GM21390 (cell line): ENCODE measurements around the gene KCNG1.

Experiments used
- ATAC-seq: cut with Tn5 transposase; IDR thresholded peaks from one replicate; pipeline ENCODE4 v1.9.1; 2021; ENCODE audit not compliant: unreplicated experiment

The KCNG1 gene

DNA sequence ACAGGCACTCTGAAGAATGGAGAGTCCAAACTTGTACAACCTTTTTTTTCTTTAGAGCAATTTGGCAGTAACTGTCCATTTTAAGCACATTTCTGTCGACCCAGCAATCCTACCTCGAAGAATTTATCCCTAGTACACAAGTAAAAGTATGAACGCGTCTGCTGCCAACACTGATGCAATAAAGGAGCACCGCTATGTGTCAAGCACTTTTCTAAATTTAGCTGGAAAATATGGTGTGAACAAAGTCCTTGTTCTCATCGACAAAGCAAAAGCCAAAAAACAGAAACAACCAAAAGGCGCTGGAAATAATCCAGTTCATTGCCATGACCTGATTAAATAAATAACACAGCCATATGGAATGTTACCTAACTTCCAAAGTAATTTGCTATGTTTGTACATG is 65.6 kb downstream of the KCNG1 start:
- ATAC-seq: no peak

DNA sequence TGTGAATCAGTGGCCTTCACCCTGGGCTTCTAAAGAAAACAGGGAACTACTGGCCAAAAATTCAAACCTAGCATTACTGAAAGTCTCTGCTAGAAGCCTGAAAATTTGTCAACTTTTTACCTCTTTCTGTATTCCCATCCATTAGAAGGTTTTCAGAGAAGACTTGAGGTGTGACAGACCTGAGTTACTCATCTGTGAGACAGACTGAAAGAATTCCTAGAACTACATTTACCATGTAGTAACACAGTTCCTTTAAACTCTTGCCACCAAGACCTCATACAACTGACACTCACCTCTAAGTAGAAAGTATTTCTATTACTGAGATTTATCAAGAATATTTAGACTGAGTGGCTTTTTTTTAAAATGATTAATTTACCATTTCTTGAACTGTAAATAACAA is 69.1 kb downstream of the KCNG1 start:
- no peak for ATAC-seq
